Activated CD8-positive, alpha-beta memory T cell treated with anti-CD3 and anti-CD28 coated beads, Interleukin-2, amount 50 U/mL, for 1 hour (primary cell): ENCODE results near the gene CRYBB2.
A peak's percentile ranks its signal among the peaks of the same experiment; 100 is the strongest.
"Not testable (repeated sequence)": the region's sequence is repeated elsewhere in the genome, so short reads cannot be mapped to it uniquely, and the experiment has no call there.

Experiments used
- DNase-seq: peaks from one replicate; pipeline ENCODE4 v3.0.0-alpha.2; 2020; ENCODE audit errors: extremely low read depth

CRYBB2 gene

DNA sequence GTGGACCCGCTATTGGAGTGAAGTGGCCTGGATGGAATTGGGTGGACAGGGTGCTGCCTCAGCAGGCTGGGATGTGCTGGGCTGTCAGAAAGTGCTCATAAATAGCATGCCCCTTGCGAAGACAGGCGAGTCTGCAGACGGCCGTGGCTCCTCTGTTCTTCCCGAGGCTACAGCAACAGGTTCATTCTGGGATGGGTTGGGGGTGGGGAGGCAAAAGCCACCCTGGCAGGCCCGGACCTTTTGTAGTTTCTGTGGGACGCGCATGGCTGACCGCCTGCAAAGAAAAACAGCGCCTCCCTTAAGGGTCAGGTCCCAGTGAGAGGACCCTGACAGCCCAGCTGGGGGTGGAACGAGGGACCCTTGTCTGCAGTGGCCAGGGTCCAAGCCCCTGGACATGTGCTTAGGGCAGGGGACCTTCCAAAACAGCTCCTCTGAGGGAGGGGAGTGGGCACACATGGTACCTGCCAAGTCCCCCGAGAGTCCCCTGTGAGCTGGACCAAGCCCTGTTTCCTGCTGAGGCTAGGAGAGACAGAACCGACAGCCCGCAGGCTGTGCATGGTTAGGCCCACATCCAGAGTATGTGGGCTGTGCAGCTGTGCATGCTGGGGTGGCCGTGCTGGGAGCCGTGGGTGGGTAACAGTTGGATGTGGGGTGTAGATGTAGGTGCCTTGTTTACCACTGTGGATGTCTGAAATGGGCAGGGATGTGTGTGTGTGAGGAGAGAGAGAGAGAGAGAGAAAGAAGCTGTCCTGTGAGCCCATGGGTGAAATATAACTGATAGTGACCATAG is 19.5 kb upstream of the CRYBB2 start, which contains the start of gene CRYBB3:
Gene CRYBB3, plus strand, starts transcription at position 128 of the 790 bp plus-strand sequence. CDS start 1,539 bp downstream, outside the sequence.
- no peak for DNase-seq

DNA sequence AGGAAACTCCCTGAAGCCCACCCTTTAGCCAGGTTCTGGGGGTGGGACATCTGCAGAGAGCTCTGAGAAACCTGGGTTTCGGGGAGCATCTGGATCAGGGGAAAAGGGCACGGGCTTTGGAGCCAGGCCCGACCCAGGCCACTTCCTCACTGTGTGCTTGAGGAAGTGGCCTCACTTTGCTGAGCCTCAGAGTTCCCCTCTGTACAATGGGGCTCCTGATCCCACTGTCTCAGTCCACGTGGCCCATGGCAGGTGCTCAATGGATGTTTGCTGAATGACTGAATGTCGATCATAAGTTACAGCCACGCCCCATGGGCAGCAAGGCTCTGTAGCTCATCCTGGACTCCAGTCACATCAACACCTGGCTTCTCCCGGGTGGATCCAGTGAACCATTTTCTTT is 18.5 kb upstream of the CRYBB2 start:
- no peak for DNase-seq

DNA sequence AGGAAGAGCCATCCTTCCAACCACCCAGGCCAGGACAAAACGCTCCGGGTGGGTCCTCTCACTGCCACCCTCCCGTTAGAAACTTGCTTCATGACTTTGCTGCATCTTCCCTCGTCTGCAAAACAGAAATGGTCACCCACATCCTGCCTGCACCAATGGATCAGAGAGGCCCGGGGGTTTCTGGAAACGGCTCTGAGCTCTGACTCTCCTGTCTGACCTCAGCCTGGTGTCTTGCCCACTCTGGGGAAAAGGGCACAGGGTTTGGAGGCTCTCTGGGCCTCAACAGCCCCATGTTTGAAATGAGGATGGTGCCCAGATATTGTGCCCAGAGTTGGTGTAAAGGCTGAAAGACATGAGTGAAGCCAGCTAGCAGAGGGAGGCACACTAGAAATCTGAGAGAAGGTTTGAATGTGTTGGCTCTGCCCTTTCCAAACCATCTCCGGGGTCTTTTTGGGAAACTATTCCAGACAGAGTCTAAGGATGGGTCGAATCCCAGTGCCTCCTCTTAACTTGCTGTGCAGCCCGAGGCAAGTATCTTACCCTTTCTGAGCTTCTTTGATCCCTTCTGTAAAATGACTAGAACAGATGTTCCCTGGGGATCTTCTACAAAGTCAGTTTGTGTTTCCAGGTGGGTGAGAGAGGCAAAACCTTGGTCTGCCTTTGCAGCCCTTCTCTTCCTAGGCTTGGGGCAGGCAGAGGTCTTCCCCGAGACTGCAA is 17.7 kb upstream of the CRYBB2 start:
- no peak for DNase-seq

- peak; percentile 8 for DNase-seq
Measured at GRCh38 chr22:25202290-25202921, 17.0 kb upstream of the CRYBB2 start.

- no peak for DNase-seq
Measured at GRCh38 chr22:25203082-25203481, 16.4 kb upstream of the CRYBB2 start.

GRCh38 chr22:25204547-25204946 is 14.9 kb upstream of the CRYBB2 start:
- DNase-seq = not testable (repeated sequence)

GRCh38 chr22:25205847-25206246 is 13.6 kb upstream of the CRYBB2 start:
- DNase-seq = no peak

DNA sequence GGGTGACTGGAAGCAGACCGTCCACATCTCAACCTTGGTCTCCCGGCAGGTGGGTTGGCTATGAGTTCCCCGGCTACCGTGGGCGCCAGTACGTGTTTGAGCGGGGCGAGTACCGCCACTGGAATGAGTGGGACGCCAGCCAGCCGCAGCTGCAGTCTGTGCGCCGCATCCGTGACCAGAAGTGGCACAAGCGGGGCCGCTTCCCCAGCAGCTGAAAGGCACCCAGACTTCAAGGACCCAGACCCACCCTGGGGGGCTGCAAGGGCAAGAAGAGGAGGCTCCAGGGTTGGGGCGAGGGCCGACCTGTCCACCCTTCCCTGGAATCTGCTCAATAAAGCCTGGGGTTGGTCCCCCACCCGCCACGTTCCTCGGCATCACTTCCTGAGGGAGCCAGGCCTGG is 12.4 kb upstream of the CRYBB2 start:
- no peak for DNase-seq

DNA sequence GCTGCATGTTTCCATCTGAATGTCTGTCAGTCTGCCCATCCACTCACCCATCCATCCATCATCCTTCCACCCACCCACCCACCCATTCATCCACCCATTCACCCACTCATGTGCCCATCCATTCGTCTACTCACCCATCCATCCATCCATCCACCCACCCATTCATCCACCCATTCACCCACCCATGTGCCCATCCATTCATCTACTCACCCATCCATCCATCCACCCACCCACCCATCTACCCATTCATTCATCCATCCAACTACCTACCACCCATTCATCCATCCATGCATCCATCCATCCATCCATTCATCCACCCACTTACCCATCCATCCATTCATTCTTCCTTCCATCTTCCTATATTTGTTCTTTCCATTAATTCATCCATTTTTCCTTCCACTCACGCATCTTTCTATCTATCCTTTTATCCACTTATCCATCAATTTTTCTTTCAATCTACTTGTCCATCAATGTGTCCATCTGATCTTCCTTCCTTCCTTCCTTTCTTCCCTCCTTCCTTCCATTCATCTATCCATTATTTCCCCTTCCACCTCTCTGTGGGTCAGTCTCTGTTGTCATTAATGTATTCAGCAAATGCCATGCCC is 11.8 kb upstream of the CRYBB2 start:
- DNase-seq = no peak

DNA sequence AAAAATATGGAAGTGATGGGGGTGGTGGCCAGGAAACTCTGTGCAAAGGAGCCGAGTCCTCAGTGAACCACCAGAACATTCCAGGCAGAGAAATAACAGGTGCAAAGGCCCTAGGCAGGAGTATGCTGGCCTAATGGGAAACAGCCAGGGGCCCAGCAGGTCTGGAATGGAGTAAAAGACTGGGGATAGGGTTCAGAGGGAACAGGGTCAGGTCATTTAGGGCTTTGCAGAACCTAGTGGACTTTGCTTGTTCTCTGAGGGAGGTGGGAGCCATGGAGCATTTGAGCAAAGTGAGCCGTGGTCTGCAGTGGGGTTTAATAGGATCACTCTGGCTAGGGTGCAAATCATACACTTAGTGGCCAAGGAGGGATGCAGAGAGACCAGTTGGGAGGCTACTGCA is 11.1 kb upstream of the CRYBB2 start:
- no peak for DNase-seq

GRCh38 chr22:25208743-25209505 is 10.5 kb upstream of the CRYBB2 start:
- no peak for DNase-seq

DNA sequence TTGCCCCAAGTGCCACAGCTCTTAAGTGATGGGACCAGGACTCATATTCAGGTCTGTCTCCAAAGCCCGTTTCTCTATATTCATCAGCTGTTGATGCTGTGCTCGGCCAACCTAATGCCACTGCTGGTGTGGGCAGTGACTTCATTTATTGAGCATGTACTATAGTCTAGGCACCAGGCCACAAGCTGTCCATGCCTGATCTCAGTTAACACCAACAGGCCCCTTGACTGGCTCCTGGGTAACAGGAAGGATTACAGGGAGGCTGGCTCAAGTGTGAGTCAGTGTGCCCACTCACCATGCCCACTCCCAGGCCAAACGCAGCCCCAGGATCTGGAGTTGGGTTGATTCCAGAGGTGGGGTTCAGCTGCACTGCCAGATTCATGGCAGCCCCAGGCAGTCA is 8.6 kb upstream of the CRYBB2 start:
- no peak for DNase-seq

- DNase-seq = no peak
Measured at GRCh38 chr22:25212337-25212736, 7.1 kb upstream of the CRYBB2 start.

DNA sequence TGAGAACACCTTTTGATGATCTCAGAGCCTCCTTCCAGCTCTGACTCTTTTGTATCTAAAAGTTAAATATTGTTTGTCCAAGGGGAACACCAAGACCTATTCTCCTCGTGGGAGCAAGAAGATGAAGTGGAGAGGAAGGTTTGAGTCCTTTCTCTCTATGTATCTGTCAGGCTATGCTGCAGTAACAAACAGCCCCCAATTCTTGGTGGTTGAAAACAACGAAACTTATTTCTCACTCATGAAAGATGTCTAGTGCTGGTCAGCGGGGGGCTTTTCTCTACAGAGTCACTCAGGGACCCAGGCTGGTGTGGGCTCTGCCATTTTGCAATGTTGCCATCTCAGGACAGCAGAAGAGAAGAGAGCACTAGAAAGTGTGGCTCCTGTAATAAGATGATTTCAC is 6.2 kb upstream of the CRYBB2 start:
- DNase-seq = no peak

DNA sequence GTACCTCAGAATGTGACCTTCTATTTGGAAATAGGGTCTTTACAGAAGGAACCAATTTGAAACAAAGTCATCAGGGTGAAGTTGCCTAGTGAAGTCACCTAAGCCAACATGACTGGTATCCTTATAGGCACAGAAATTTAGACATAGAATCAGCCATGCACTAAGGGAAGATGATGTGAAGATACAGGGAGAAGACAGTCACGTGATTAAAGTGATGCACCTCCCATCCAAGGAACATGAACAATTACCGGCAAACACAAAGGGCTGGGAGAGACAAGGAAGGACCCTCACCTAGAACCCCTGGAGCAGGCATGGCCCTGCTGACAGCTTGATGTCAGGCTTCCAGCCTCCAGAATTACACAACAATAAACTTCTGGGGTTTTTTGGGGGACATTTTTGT is 3.2 kb upstream of the CRYBB2 start:
- no peak for DNase-seq

DNA sequence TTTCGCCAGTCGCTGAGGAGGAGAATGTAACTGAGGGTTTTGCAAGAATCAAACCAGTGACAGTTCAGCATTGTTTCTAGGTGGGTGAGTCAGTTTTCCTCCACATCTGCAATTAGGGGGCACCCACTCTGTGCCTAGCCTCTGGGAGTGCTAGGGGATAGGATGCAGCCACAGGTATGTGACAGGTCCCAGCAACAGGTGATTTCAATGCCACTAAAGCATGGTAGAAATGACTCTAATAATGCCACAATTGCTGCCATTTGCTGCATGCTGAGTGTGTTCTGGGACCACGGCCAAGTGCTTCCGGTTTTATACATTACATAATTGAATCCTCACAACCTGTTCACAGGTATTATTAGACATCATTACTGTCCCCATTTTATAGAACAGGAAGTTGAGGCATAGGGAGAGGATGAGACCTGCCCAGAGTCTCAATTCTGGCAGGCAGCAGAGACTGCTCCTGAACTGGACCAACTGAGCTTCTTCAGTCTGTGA is 556 bp downstream of the CRYBB2 start:
- DNase-seq = no peak

- DNase-seq = no peak
Measured at GRCh38 chr22:25221790-25222189, 2.4 kb downstream of the CRYBB2 start.

GRCh38 chr22:25223269-25223850 is 3.9 kb downstream of the CRYBB2 start:
- no peak for DNase-seq

GRCh38 chr22:25228822-25229221 is 9.4 kb downstream of the CRYBB2 start:
- DNase-seq = no peak

DNA sequence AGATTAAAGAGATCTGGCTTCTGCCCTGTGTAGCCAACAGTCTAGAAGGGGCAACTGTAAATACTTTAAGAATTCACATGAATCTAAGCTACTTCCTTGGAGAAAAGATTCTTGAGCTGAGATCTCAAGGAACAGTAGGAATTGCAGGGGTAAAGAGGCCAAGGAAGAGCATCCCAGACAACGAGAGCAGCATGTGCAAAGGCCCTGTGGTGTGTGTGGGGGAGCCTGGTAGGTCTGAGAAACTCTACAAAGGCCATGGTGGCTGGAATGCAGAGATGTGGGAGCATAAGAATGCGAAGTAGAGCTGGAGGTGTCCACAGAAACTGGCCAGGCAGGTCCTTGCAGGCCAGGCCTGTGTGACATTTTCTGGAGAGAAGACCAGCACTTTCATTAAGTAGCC is 11.3 kb downstream of the CRYBB2 start:
- not testable (repeated sequence) for DNase-seq

- DNase-seq = no peak
Measured at GRCh38 chr22:25232301-25232700, 12.9 kb downstream of the CRYBB2 start.
